SK-N-SH treated with all-trans-retinoic acid at 6 μM for 48 hours (cell line): Measurements from ENCODE around the gene ATOH8.

ENCODE experiments used
- ATAC-seq: fragments of 200-7000 bp; cut with Tn5 transposase; 3 replicates; pipeline ENCODE4 v1.9.1; 2020; ENCODE audit warnings: mild to moderate bottlenecking, moderate library complexity
- ARNTL ChIP-seq: fragments of 450-650 bp; formaldehyde crosslinking; IDR thresholded peaks from 2 replicates; pipeline ENCODE4 v1.5.0; 2020; ENCODE audit warnings: low read depth, mild to moderate bottlenecking, moderate library complexity, borderline replicate concordance
- BACH2 ChIP-seq: fragments of 250-450 bp; sonication (Bioruptor Pico); IDR thresholded peaks from 2 replicates; pipeline ENCODE4 v1.9.0; 2021; ENCODE audit warnings: mild to moderate bottlenecking, borderline replicate concordance
- CREB5 ChIP-seq: fragments of 250-450 bp; sonication (Bioruptor Pico); IDR thresholded peaks from 2 replicates; pipeline ENCODE4 v1.5.1; 2020; ENCODE audit warnings: low read depth, mild to moderate bottlenecking, moderate library complexity
- CSDC2 ChIP-seq: fragments of 250-450 bp; sonication (Bioruptor Pico); IDR thresholded peaks from 2 replicates; pipeline ENCODE4 v1.5.0; 2020; ENCODE audit warnings: mild to moderate bottlenecking, moderate library complexity
- CSRNP3 ChIP-seq: fragments of 250-450 bp; sonication (Bioruptor Pico); IDR thresholded peaks from 2 replicates; pipeline ENCODE4 v1.5.1; 2021; ENCODE audit warnings: mild to moderate bottlenecking, moderate library complexity
- ESRRG ChIP-seq: fragments of 250-450 bp; sonication (Bioruptor Pico); IDR thresholded peaks from 2 replicates; pipeline ENCODE4 v1.6.1; 2021; ENCODE audit warnings: mild to moderate bottlenecking
- GLIS3 ChIP-seq: fragments of 250-450 bp; sonication (Bioruptor Pico); IDR thresholded peaks from 2 replicates; pipeline ENCODE4 v1.5.0; 2020; ENCODE audit warnings: mild to moderate bottlenecking, moderate library complexity
- ISL1 ChIP-seq: fragments of 250-450 bp; sonication (Bioruptor Pico); IDR thresholded peaks from 2 replicates; pipeline ENCODE4 v2.1.2; 2022; ENCODE audit warnings: mild to moderate bottlenecking, moderate library complexity
- PATZ1 ChIP-seq: fragments of 250-450 bp; sonication (Bioruptor Pico); IDR thresholded peaks from 2 replicates; pipeline ENCODE4 v1.8.0; 2020; ENCODE audit warnings: mild to moderate bottlenecking, moderate library complexity, borderline replicate concordance
- POU6F1 ChIP-seq: fragments of 250-450 bp; sonication (Bioruptor Pico); IDR thresholded peaks from 2 replicates; pipeline ENCODE4 v1.8.0; 2021; ENCODE audit warnings: low read depth, mild to moderate bottlenecking, moderate library complexity, borderline replicate concordance
- SNAI2 ChIP-seq: fragments of 250-450 bp; sonication (Bioruptor Pico); IDR thresholded peaks from 2 replicates; pipeline ENCODE4 v1.5.0; 2020; ENCODE audit warnings: mild to moderate bottlenecking, moderate library complexity
- TOX ChIP-seq: fragments of 250-450 bp; sonication (Bioruptor Pico); IDR thresholded peaks from 2 replicates; pipeline ENCODE4 v1.8.0; 2021; ENCODE audit warnings: mild to moderate bottlenecking, moderate library complexity, borderline replicate concordance
- ZC3H10 ChIP-seq: fragments of 250-450 bp; sonication (Bioruptor Pico); IDR thresholded peaks from 2 replicates; pipeline ENCODE4 v1.5.1; 2021; ENCODE audit warnings: mild to moderate bottlenecking, moderate library complexity
- ZFP30 ChIP-seq: fragments of 450-650 bp; formaldehyde crosslinking; IDR thresholded peaks from 2 replicates; pipeline ENCODE4 v1.5.0; 2022; ENCODE audit warnings: mild to moderate bottlenecking, moderate library complexity
- ZNF565 ChIP-seq: fragments of 450-650 bp; formaldehyde crosslinking; conservative IDR thresholded peaks from 2 replicates; pipeline ENCODE4 v1.5.0; 2020; ENCODE audit warnings: low read depth, mild to moderate bottlenecking, moderate library complexity
- ZNF70 ChIP-seq: fragments of 450-650 bp; formaldehyde crosslinking; IDR thresholded peaks from 2 replicates; pipeline ENCODE4 v1.5.0; 2020; ENCODE audit warnings: mild to moderate bottlenecking, moderate library complexity
- ZNF8 ChIP-seq: fragments of 450-650 bp; formaldehyde crosslinking; IDR thresholded peaks from 2 replicates; pipeline ENCODE4 v1.5.0; 2020; ENCODE audit warnings: mild to moderate bottlenecking, moderate library complexity

Gene ATOH8

GRCh38 chr2:85747441-85747840 lies 6.3 kb upstream of the ATOH8 start (continued):
- no peak for TF ChIP-seq ZNF70 (CRISPR knock-in tag)
- TF ChIP-seq CREB5 = no peak
- no peak for TF ChIP-seq POU6F1 (CRISPR knock-in tag)
- no peak for TF ChIP-seq SNAI2
- no peak for TF ChIP-seq ZC3H10 (CRISPR knock-in tag)
- no peak for TF ChIP-seq PATZ1 (CRISPR knock-in tag)
- TF ChIP-seq, all 23 proteins: peak for 0

GRCh38 chr2:85748039-85748734 lies 5.6 kb upstream of the ATOH8 start:
- no peak for ATAC-seq
- TF ChIP-seq CSDC2 (no peak), ZFP30 (CRISPR knock-in tag) (no peak), ZC3H10 (CRISPR knock-in tag) (no peak), SNAI2 (no peak), ESRRG (CRISPR knock-in tag) (no peak), BACH2 (CRISPR knock-in tag) (no peak), ARNTL (CRISPR knock-in tag) (no peak), CSRNP3 (CRISPR knock-in tag) (no peak), ISL1 (no peak), GLIS3 (CRISPR knock-in tag) (no peak), ZNF70 (CRISPR knock-in tag) (no peak), ZNF565 (no peak), CREB5 (no peak), ZNF8 (CRISPR knock-in tag) (no peak), TOX (no peak)
- TF ChIP-seq, all 23 proteins: peak for 0

GRCh38 chr2:85748985-85749875 lies 4.6 kb upstream of the ATOH8 start:
- TF ChIP-seq SNAI2 = no peak
- no peak for TF ChIP-seq ZNF70 (CRISPR knock-in tag)
- TF ChIP-seq ZC3H10 (CRISPR knock-in tag) = no peak
- TF ChIP-seq ZNF8 (CRISPR knock-in tag) = no peak
- ATAC-seq = peak; percentile 64
